ENCODE data around the gene MRPS24. TPM values are rescaled to one million over a fixed set of nuclear protein-coding genes. Genes with fewer than 3 reads are reported as not detected.

The MRPS24 gene
- total and polyA plus RNA-seq, 9 donors, result 73.0 to 124 (median 96.3) TPM

DNA sequence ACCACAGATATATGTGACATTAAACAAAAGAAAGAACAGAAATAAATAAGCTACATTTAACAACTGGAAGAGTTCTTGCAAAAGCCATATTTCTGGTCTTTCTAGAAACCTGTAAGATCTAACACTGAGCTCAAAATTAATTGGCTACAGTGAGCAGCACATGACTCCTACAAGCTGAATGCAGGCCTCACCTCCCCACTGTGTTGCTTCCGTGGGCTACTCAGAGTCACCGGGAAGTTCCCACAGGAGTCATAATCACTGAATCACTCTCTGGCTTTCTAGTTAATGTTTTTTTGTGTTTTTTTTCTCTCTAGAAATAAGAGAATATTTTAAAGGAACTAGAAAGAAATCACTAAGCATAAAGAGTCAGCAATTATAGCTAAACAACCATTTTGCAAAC, 10.2 kb upstream of the MRPS24 start:
- Histone ChIP-seq H3K9me3 (no peaks in the 10 kb centered on the region), H3K4me3 (no peak overlapping the region), H3K27ac (no peak overlapping the region), H3K36me3 (no peaks in the 10 kb centered on the region), H3K4me1 (ENCODE audit: insufficient read depth) (peaks cover 4% of the 10 kb centered on the region), H3K27me3 (no peaks in the 10 kb centered on the region)
- intact Hi-C loops (cut with DNase I), result no loop called here
- WGBS, 3 donors, result 64 to 72% (median 65%) methylated on average over 2 of the region's 2 CpGs
- DNase-seq, result no peak
- TF ChIP-seq EP300 (IDR thresholded peaks at IDR 0.05), result no peak
- TF ChIP-seq, protein P1, sequence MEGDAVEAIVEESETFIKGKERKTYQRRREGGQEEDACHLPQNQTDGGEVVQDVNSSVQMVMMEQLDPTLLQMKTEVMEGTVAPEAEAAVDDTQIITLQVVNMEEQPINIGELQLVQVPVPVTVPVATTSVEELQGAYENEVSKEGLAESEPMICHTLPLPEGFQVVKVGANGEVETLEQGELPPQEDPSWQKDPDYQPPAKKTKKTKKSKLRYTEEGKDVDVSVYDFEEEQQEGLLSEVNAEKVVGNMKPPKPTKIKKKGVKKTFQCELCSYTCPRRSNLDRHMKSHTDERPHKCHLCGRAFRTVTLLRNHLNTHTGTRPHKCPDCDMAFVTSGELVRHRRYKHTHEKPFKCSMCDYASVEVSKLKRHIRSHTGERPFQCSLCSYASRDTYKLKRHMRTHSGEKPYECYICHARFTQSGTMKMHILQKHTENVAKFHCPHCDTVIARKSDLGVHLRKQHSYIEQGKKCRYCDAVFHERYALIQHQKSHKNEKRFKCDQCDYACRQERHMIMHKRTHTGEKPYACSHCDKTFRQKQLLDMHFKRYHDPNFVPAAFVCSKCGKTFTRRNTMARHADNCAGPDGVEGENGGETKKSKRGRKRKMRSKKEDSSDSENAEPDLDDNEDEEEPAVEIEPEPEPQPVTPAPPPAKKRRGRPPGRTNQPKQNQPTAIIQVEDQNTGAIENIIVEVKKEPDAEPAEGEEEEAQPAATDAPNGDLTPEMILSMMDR (IDR thresholded peaks at IDR 0.05), result no peak
- no peak for TF ChIP-seq POLR2A (IDR thresholded peaks at IDR 0.05)

DNA sequence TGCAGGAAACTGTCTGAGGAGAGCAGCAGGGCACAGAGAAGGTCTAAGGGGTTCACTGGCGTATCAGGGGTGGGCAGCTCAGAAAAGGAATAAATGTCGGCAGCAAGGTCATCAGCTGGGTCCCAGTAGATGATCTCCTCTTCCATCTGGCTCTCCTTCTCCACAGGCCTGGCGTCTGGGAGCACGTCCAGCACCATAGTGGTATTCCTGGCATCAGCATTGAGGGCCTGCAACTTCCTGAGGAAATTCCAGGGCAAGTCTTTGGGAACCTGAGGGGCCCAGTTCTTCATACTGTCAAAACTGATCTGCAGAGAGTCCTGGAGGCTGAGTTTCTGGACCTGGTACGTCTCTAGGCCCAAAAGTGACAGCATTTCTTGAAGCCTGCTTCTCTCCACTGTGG, 9.6 kb upstream of the MRPS24 start:
- TF ChIP-seq EP300 (IDR thresholded peaks at IDR 0.05), result no peak
- no peak for TF ChIP-seq POLR2A (IDR thresholded peaks at IDR 0.05)
- TF ChIP-seq, protein P1 (IDR thresholded peaks at IDR 0.05), result no peak
- Histone ChIP-seq H3K4me3 (no peak overlapping the region), H3K9me3 (no peaks in the 10 kb centered on the region), H3K36me3 (no peaks in the 10 kb centered on the region), H3K27ac (no peak overlapping the region), H3K4me1 (ENCODE audit: insufficient read depth) (peaks cover 4% of the 10 kb centered on the region), H3K27me3 (no peaks in the 10 kb centered on the region)
- intact Hi-C loops (cut with DNase I), result no loop called here
- DNase-seq, result no peak
- WGBS, 3 donors, result 74 to 80% (median 77%) methylated on average over 5 of the region's 5 CpGs

DNA sequence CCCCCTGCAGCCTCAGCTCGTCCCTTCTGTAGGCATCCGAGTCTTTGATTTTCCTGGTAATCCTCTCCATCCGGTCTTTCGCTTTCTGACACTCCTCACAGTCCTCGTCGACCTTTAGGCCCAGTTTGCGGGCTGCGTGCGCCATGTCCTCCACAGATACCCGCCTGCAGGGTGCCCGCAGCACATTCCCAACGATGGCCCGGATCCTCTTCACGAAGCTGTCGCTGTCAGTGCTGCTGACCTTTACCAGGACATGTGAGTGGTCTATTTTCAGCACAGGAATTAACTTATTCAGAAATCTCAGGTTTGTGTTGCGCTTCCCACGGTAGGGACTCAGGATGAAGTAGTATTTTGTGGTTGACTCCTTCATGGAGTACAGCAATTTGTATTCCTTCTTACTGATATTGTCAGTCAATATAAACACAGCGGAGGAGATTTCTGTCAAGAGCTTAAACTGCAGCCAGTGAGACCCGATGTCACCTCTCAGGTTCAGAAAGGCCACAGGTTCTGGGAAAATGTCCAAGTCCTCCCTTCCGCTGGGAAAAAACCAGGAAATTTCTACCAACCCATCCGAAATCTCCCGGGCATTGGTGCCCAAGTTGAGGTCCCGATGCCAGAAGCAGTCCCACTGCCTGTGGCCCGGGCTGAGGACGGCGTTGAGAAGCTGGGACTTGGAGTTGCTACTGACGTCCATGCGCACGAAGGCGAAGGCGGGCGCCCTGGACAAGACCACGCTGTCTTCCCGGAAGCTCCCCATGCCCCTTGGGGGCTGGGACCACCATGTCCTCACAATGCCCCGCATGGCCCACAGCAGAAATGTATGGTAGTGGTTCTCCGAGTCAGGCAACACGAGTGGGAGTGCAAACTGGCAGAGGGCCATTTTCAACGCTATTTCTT, 8.9 kb upstream of the MRPS24 start:
- intact Hi-C loops (cut with DNase I), result no loop called here
- Histone ChIP-seq H3K4me1 (ENCODE audit: insufficient read depth) (peaks cover 4% of the 10 kb centered on the region), H3K36me3 (no peaks in the 10 kb centered on the region), H3K27ac (no peak overlapping the region), H3K4me3 (no peak overlapping the region), H3K9me3 (no peaks in the 10 kb centered on the region), H3K27me3 (no peaks in the 10 kb centered on the region)
- WGBS, 3 donors, result 86 to 89% (median 87%) methylated on average over 38 of the region's 38 CpGs
- TF ChIP-seq EP300 (IDR thresholded peaks at IDR 0.05) (no peak), POLR2A (IDR thresholded peaks at IDR 0.05) (no peak)
- TF ChIP-seq, protein P1 (IDR thresholded peaks at IDR 0.05), result no peak
- no peak for DNase-seq

DNA sequence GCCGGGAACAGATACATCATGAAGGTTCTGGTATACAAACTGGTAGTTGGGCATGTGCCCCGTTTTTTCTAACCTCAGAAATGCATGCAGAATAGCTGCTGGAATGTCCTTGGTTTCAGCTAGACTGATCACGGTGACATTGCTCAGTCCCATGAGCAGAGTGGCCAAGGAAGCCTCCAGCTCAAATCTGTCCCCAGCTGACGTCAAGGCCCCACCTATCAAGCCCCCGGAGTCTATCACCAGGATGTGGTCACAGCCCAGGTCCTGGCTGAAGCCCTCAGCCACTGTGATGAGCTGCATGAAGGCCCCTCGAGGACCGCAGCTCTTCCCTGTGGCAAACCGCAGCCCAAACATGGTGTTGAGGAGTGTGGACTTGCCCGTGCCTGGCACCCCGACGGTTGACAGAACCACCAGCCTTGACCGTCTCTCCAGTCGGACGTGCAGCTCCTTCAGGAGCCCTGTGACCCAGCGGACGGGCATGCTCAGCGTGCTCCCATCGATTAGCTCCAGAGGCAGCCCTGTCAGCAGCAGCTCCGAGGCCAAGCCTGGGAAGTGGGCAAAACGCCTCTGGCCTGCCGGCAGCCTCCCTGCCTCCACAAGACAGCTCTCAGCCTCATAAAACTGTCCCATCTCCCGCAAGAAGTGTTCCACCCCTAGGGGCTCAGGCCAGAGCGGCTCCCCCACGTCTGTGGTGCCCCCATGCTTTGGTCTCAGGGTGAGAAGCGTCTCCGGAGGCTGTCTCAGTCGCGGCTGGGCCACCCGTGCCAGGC, 7.8 kb upstream of the MRPS24 start:
- TF ChIP-seq EP300 (IDR thresholded peaks at IDR 0.05) (no peak), POLR2A (IDR thresholded peaks at IDR 0.05) (no peak)
- TF ChIP-seq, protein P1 (IDR thresholded peaks at IDR 0.05), result no peak
- Histone ChIP-seq H3K4me3 (no peak overlapping the region), H3K9me3 (no peaks in the 10 kb centered on the region), H3K36me3 (no peaks in the 10 kb centered on the region), H3K27ac (no peak overlapping the region), H3K4me1 (ENCODE audit: insufficient read depth) (peaks cover 3% of the 10 kb centered on the region), H3K27me3 (no peaks in the 10 kb centered on the region)
- intact Hi-C loops (cut with DNase I), result no loop called here
- 88 to 90% (median 88%) methylated on average over 28 to 29 of the region's 29 CpGs for WGBS, 3 donors
- DNase-seq, result no peak

Measured in ovary (tissue), 9 donors.